ENCODE data around the gene ARHGEF6. TPM values are rescaled to one million over a fixed set of nuclear protein-coding genes. Genes with fewer than 3 reads are reported as not detected.

Gene ARHGEF6
- total and polyA plus RNA-seq, 2 experiments from 2014 or later: 2.5 to 6.0 TPM

GRCh38 chrX:136647677-136648360, 132.9 kb downstream of the ARHGEF6 start, which contains the start of gene CD40LG:
CD40LG (plus strand) TSS chrX:136648158; CDS start chrX:136648249, 91 bp downstream.
- H3K27me3 ChIP-seq (ENCODE audit: insufficient read depth): no peaks in the 10 kb centered on the region
- H3K4me1 Mint-ChIP-seq: peaks cover 17% of the 10 kb centered on the region; the same call in 2 of the 3 replicates
- H3K36me3 Mint-ChIP-seq (ENCODE audit: low read depth): no peaks in the 10 kb centered on the region; the same call in 2 of the 3 replicates
- H3F3A ChIP-seq (replicated peaks; ENCODE audit: low read depth): no peaks in the 10 kb centered on the region
- no peaks in the 10 kb centered on the region for H3K9me2 ChIP-seq (ENCODE audit: insufficient read depth)
- DNase-seq (ENCODE audit: low spot score) (no peak), ATAC-seq (no peak)
- no peak within 1 kb of the TSS for H3K27ac ChIP-seq (ENCODE audit: low read depth)
- no peaks in the 10 kb centered on the region for H4K20me1 ChIP-seq (replicated peaks; ENCODE audit: insufficient read depth)
- no peaks in the 10 kb centered on the region for H3K9me3 Mint-ChIP-seq
- H3K27ac Mint-ChIP-seq: 0 out of 2 replicates have a peak within 1 kb of the TSS, but pooled peaks have one; percentile 29
- TF ChIP-seq CTCF (conservative IDR thresholded peaks at IDR 0.05; ENCODE audit: low read depth in 2 of 2) (no peak), ZNF114 (CRISPR knock-in tag; IDR thresholded peaks at IDR 0.05) (no peak), ZNF462 (CRISPR knock-in tag; IDR thresholded peaks at IDR 0.05) (no peak), CREB1 (CRISPR knock-in tag; IDR thresholded peaks at IDR 0.05; ENCODE audit: low read depth) (no peak), STAT1 (IDR thresholded peaks at IDR 0.05; ENCODE audit: unreplicated experiment) (no peak), POLR2AphosphoS5 (IDR thresholded peaks at IDR 0.05; ENCODE audit: low read depth) (no peak), NANOG (IDR thresholded peaks at IDR 0.05; ENCODE audit: borderline replicate concordance) (no peak), JUNB (IDR thresholded peaks at IDR 0.05; ENCODE audit: unreplicated experiment) (no peak), EZH2phosphoT487 (IDR thresholded peaks at IDR 0.05; ENCODE audit: unreplicated experiment) (no peak), ZNF331 (CRISPR knock-in tag; IDR thresholded peaks at IDR 0.05; ENCODE audit: low read depth) (no peak), EZH2 (IDR thresholded peaks at IDR 0.05; ENCODE audit: low read depth, unreplicated experiment) (no peak)
- TF ChIP-seq, protein P1, sequence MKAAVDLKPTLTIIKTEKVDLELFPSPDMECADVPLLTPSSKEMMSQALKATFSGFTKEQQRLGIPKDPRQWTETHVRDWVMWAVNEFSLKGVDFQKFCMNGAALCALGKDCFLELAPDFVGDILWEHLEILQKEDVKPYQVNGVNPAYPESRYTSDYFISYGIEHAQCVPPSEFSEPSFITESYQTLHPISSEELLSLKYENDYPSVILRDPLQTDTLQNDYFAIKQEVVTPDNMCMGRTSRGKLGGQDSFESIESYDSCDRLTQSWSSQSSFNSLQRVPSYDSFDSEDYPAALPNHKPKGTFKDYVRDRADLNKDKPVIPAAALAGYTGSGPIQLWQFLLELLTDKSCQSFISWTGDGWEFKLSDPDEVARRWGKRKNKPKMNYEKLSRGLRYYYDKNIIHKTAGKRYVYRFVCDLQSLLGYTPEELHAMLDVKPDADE (IDR thresholded peaks at IDR 0.05): no peak
- TF ChIP-seq, protein P2, sequence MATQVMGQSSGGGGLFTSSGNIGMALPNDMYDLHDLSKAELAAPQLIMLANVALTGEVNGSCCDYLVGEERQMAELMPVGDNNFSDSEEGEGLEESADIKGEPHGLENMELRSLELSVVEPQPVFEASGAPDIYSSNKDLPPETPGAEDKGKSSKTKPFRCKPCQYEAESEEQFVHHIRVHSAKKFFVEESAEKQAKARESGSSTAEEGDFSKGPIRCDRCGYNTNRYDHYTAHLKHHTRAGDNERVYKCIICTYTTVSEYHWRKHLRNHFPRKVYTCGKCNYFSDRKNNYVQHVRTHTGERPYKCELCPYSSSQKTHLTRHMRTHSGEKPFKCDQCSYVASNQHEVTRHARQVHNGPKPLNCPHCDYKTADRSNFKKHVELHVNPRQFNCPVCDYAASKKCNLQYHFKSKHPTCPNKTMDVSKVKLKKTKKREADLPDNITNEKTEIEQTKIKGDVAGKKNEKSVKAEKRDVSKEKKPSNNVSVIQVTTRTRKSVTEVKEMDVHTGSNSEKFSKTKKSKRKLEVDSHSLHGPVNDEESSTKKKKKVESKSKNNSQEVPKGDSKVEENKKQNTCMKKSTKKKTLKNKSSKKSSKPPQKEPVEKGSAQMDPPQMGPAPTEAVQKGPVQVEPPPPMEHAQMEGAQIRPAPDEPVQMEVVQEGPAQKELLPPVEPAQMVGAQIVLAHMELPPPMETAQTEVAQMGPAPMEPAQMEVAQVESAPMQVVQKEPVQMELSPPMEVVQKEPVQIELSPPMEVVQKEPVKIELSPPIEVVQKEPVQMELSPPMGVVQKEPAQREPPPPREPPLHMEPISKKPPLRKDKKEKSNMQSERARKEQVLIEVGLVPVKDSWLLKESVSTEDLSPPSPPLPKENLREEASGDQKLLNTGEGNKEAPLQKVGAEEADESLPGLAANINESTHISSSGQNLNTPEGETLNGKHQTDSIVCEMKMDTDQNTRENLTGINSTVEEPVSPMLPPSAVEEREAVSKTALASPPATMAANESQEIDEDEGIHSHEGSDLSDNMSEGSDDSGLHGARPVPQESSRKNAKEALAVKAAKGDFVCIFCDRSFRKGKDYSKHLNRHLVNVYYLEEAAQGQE (IDR thresholded peaks at IDR 0.05; ENCODE audit: unreplicated experiment): no peak
- H3K36me3 ChIP-seq (ENCODE audit: insufficient read depth): no peaks in the 10 kb centered on the region
- H3K4me2 ChIP-seq: peak within 1 kb of the TSS; percentile 36; the same call in 1 of the 2 replicates
- H3K79me2 ChIP-seq (replicated peaks; ENCODE audit: insufficient read depth): no peaks in the 10 kb centered on the region
- no peak within 1 kb of the TSS for H3K4me3 Mint-ChIP-seq
- H2AFZ ChIP-seq: no peak within 1 kb of the TSS
- H3K4me3 ChIP-seq: no peak within 1 kb of the TSS
- no peaks in the 10 kb centered on the region for H3K27me3 Mint-ChIP-seq (ENCODE audit: insufficient read depth, low read depth, poor library complexity)
- H3K4me1 ChIP-seq (ENCODE audit: insufficient read depth): peaks cover 14% of the 10 kb centered on the region

All from GM23338 (cell line).